LNCAP (cell line): ENCODE data around the gene IL3RA.

Source experiments
- TF ChIP-seq, protein P1 (sequence below): fragments of 450-650 bp; IDR thresholded peaks from 2 replicates; pipeline ENCODE4 v1.5.1; 2017; ENCODE audit warnings: mild to moderate bottlenecking

Gene IL3RA

DNA sequence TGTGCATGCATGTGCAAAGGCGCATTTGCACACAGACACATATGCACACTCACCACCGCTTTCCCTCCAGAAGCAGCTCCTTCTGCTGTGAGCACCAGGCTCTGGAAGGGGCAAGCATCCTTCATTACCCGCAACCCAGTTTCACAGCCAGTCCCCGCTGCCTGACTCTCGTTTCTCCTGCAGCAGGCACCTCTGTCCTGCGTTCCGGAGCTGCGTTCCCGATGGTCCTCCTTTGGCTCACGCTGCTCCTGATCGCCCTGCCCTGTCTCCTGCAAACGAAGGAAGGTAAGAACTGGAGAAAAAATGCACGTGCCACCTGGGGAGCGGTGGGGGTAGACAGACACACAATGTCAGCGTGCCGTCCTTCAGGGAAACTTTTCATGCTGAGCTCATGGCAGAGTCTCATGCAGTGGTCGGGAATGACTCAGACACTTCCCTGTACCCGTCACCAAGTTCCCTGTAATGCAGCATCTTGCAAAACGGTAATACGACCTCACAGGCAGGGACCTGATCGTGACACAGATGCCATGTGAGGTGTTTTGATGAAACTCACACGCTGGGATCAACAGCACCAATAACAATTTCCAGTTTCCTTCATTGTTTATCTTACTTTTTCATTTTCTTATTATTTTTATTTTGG is 5.1 kb downstream of the IL3RA start:
- TF ChIP-seq, protein P1, sequence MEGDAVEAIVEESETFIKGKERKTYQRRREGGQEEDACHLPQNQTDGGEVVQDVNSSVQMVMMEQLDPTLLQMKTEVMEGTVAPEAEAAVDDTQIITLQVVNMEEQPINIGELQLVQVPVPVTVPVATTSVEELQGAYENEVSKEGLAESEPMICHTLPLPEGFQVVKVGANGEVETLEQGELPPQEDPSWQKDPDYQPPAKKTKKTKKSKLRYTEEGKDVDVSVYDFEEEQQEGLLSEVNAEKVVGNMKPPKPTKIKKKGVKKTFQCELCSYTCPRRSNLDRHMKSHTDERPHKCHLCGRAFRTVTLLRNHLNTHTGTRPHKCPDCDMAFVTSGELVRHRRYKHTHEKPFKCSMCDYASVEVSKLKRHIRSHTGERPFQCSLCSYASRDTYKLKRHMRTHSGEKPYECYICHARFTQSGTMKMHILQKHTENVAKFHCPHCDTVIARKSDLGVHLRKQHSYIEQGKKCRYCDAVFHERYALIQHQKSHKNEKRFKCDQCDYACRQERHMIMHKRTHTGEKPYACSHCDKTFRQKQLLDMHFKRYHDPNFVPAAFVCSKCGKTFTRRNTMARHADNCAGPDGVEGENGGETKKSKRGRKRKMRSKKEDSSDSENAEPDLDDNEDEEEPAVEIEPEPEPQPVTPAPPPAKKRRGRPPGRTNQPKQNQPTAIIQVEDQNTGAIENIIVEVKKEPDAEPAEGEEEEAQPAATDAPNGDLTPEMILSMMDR, result no peak

GRCh38 chrX:1351981-1352714 is 15.6 kb downstream of the IL3RA start:
- TF ChIP-seq, protein P1, result no peak

DNA sequence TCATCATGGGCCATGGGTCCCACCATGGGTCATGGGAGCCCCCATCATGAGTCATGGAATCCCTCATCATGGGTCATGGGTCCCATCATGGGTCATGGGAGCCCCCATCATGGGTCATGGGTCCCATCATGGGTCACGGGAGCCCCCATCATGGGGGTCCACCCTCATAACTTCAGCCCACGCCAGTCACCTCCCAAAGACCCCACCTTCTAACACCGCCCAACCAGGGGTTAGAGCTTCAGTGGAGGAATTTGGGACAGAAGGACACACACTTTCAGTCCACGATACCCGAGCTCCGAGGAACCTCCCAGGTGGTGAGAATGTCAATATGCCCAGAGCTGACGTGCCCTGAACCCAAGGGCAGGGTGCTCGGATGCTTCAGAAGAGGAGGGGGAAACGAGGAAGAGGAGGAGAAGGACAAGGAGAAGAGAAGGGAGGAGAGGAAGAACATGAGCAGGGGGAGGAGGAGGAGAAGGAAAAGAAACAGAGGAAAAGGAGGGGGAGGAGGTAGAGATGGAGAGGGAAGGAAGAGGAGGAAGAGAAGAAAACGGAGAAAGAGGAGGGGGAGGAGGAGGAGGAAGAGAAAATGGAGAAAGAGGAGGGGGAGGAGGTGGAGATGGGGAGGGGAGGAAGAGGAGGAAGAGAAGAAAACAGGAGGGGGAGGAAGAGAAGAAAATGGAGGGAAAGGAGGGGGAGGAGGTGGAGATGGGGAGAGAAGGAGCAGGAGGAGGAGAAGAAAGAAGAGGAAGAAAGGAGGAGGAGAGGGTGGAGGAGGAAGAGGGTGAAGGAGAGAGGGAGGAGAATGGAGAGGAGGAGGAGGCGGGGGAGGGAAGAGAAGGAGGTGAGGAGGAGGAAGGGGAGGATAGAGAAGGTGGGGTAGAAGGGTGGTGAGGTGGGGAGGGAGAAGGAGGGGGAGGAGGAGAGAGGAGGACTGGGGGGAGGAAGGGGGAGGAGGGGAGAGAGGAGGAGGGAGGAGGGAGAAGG is 17.7 kb downstream of the IL3RA start:
- TF ChIP-seq, protein P1, result no peak

DNA sequence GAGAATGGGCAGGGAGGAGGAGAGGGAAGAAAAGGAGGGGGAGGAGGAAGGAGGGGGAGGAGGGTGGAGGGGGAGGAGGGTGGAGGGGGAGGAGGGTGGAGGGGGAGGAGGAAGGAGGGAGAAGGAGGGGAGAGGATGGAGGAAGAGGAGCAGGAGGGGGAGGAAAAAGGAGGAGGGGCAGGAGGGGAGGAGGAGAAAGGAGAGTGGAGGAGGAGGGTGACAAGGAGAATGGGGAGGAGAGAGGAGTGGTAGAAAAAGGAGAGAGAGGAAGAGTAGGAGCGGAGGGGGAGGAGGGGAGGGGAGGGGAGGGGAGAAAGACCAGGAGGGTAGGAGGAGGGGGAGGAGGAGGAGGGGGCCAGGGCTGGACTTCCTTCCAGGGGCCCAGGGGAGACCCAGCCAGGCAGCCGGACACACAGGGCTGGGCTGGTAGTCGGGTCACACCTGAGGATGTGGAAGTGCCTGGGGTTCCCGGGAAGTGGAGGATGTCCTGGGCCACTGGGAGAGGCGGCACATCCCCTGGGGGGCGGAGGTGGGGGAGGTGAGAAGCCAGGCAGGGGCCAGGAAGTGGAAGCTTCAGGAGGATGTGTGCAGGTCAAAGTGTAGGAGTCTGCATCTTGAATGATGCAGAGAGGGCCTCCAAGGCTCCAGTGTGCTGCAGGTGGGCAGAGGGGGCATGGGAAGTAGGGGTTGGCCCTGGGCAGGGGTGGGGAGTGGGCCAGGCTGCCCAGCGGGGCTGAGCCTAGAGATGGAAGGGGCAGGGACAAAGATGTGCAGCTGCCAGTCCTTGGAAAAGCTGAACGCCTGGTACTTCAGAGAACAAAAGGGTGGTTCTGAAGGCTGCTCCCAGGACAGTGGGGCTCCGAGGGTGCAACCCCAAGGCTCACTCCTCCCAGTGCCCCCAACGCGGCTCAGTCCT is 18.8 kb downstream of the IL3RA start:
- TF ChIP-seq, protein P1, result no peak

- TF ChIP-seq, protein P1, result no peak
These were observed 21.4 kb downstream of the IL3RA start for GRCh38 chrX:1357993-1358392.

- TF ChIP-seq, protein P1, result no peak
These were observed 22.4 kb downstream of the IL3RA start for GRCh38 chrX:1358793-1359476.
